ENCODE results near the gene MAP2K1.

MAP2K1 gene

DNA sequence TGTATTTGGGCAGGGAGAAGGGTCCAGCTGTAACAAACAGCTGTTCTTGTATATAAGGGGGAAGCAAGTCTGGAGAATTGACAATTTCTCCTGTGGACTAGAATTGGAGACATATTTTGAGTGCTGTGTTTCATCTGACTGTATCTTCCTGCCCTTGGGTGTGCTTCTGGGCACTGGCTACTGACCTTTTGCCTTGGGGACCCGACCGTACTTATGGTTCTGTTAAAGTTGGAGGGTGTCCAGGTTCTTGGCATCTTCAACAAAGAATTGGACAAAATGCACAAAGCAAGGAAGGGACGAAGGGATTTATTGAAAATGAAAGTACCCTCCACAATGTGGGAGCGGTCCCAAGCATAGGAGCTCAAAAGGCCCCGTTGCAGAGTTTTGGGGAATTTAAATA, 31.0 kb downstream of the MAP2K1 start (continued):
- TF ChIP-seq, protein P1, sequence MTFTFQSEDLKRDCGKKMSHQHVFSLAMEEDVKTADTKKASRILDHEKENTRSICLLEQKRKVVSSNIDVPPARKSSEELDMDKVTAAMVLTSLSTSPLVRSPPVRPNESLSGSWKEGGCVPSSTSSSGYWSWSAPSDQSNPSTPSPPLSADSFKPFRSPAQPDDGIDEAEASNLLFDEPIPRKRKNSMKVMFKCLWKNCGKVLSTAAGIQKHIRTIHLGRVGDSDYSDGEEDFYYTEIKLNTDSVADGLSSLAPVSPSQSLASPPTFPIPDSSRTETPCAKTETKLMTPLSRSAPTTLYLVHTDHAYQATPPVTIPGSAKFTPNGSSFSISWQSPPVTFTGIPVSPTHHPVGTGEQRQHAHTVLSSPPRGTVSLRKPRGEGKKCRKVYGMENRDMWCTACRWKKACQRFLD (tag by site-specific recombination; IDR thresholded peaks at IDR 0.05), result no peak
- no peak for TF ChIP-seq ZNF354C (tag by site-specific recombination; IDR thresholded peaks at IDR 0.05; ENCODE audit: borderline replicate concordance, low read depth)

DNA sequence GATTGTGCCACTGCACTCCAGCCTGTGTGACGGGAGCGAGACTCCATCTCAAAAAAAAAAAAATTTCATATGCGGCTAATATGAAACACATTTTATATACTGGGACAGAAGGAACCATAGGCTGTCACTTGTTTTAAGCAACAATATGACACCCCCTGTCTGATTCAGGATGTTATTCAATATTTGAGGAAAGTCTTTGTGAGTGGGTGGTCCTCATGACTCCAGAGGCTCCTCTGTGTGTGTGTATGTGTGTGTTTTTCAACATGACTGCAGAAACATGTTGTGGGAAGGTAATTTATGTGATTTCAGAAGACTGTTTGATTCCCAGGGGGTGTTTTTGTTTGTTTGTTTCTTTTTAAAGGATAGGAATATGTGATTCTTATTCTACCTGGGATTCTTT, 32.8 kb downstream of the MAP2K1 start:
- CTCF ChIA-PET, result no interaction called here
- no peaks in the 10 kb centered on the region for H3K9me3 ChIP-seq (ENCODE audit: control insufficient read depth, insufficient read depth, low read depth, low read length)
- TF ChIP-seq ZBTB1 (tag by site-specific recombination; IDR thresholded peaks at IDR 0.05), result no peak
- no peak for TF ChIP-seq ZNF555 (tag by site-specific recombination; conservative IDR thresholded peaks at IDR 0.05)
- 0 out of 2 replicates have a peak, but pooled peaks have one; percentile 25 for TF ChIP-seq ZFHX2 (tag by site-specific recombination; conservative IDR thresholded peaks at IDR 0.05)
- no peak overlapping the region for H3K4me3 ChIP-seq (ENCODE audit: low read depth, low read length)
- H3K4me1 ChIP-seq (ENCODE audit: control insufficient read depth, insufficient read depth, low read length), result peaks cover 6% of the 10 kb centered on the region; the same call in 1 of the 2 replicates
- H3K36me3 ChIP-seq (ENCODE audit: control insufficient read depth in 2 of 2, insufficient read depth in 1 of 2, low read length in 2 of 2), result no peaks in the 10 kb centered on the region
- no peak overlapping the region for H3K27ac ChIP-seq (ENCODE audit: extremely low read depth, low read depth, low read length)
- POLR2A ChIA-PET, result no interaction called here

DNA sequence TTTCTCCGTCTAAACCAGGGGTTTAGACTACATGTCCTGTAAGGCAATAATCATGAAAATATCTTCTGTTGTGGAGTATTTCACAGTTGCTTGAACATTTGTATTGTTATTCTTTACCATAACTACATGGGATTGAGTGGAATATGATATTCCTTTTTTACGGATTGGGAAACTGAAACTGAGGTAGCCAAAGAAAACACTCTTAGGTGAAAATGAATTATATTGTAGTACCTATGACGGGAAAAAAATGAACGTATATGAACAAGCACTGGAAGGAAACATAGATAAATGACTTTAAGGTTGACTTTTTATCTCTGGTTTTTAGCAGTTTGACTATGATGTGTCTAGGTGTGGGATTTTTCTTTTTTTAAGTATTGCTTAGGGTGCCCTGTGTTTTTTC, 35.6 kb downstream of the MAP2K1 start:
- ChIA-PET POLR2A (no interaction called here), CTCF (no interaction called here)
- no peak overlapping the region for H3K4me3 ChIP-seq (ENCODE audit: low read depth, low read length)
- no peaks in the 10 kb centered on the region for H3K9me3 ChIP-seq (ENCODE audit: control insufficient read depth, insufficient read depth, low read depth, low read length)
- no peak overlapping the region for H3K27ac ChIP-seq (ENCODE audit: extremely low read depth, low read depth, low read length)
- peaks cover 6% of the 10 kb centered on the region; the same call in 1 of the 2 replicates for H3K4me1 ChIP-seq (ENCODE audit: control insufficient read depth, insufficient read depth, low read length)
- TF ChIP-seq ZNF571 (tag by site-specific recombination; IDR thresholded peaks at IDR 0.05), result no peak
- TF ChIP-seq OSR2 (tag by site-specific recombination; IDR thresholded peaks at IDR 0.05), result peak; percentile 72
- 0 out of 2 replicates have a peak, but pooled peaks have one; percentile 20 for TF ChIP-seq IKZF3 (tag by site-specific recombination; IDR thresholded peaks at IDR 0.05)
- TF ChIP-seq, protein P2, sequence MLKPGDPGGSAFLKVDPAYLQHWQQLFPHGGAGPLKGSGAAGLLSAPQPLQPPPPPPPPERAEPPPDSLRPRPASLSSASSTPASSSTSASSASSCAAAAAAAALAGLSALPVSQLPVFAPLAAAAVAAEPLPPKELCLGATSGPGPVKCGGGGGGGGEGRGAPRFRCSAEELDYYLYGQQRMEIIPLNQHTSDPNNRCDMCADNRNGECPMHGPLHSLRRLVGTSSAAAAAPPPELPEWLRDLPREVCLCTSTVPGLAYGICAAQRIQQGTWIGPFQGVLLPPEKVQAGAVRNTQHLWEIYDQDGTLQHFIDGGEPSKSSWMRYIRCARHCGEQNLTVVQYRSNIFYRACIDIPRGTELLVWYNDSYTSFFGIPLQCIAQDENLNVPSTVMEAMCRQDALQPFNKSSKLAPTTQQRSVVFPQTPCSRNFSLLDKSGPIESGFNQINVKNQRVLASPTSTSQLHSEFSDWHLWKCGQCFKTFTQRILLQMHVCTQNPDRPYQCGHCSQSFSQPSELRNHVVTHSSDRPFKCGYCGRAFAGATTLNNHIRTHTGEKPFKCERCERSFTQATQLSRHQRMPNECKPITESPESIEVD (tag by site-specific recombination; IDR thresholded peaks at IDR 0.05), result peak; percentile 85
- H3K36me3 ChIP-seq (ENCODE audit: control insufficient read depth in 2 of 2, insufficient read depth in 1 of 2, low read length in 2 of 2), result no peaks in the 10 kb centered on the region

DNA sequence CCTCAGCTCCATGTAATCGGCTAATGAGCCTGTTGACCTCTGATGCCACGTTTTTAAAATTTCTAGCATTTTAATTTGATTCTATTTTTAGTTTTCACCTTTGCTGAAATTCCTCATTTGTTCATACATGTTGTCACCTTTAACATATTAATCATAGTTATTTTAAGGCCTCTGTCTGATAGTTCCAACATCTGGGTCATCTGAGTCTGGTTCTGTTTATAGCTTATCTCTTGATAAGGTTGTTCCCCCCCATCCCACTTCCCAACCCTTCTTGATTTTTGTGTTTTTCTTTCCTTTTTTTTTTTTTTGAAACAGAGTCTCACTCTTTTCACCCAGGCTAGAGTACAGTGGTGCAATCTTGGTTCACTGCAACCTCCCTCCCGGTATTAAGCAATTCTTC, 36.4 kb downstream of the MAP2K1 start:
- Histone ChIP-seq H3K4me3 (ENCODE audit: low read depth, low read length) (no peak overlapping the region), H3K36me3 (ENCODE audit: control insufficient read depth in 2 of 2, insufficient read depth in 1 of 2, low read length in 2 of 2) (no peaks in the 10 kb centered on the region), H3K27ac (ENCODE audit: extremely low read depth, low read depth, low read length) (no peak overlapping the region), H3K4me1 (ENCODE audit: control insufficient read depth, insufficient read depth, low read length) (0 out of 2 replicates have a peak, but pooled peaks cover under 1% of the 10 kb centered on the region), H3K9me3 (ENCODE audit: control insufficient read depth, insufficient read depth, low read depth, low read length) (no peaks in the 10 kb centered on the region)
- CTCF ChIA-PET, result interaction anchor here (0.6 kb wide), 1 partner anchor 196 kb away, joined by 4 read pairs; no protein-coding TSS in a partner anchor
- TF ChIP-seq ZNF274 (IDR thresholded peaks at IDR 0.05; ENCODE audit: low read length) (no peak), ZNF274 (tag by site-specific recombination; IDR thresholded peaks at IDR 0.05; ENCODE audit: borderline replicate concordance) (no peak)
- TF ChIP-seq, protein P3, sequence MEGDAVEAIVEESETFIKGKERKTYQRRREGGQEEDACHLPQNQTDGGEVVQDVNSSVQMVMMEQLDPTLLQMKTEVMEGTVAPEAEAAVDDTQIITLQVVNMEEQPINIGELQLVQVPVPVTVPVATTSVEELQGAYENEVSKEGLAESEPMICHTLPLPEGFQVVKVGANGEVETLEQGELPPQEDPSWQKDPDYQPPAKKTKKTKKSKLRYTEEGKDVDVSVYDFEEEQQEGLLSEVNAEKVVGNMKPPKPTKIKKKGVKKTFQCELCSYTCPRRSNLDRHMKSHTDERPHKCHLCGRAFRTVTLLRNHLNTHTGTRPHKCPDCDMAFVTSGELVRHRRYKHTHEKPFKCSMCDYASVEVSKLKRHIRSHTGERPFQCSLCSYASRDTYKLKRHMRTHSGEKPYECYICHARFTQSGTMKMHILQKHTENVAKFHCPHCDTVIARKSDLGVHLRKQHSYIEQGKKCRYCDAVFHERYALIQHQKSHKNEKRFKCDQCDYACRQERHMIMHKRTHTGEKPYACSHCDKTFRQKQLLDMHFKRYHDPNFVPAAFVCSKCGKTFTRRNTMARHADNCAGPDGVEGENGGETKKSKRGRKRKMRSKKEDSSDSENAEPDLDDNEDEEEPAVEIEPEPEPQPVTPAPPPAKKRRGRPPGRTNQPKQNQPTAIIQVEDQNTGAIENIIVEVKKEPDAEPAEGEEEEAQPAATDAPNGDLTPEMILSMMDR (tag by site-specific recombination; IDR thresholded peaks at IDR 0.05), result no peak
- TF ChIP-seq, protein P4, sequence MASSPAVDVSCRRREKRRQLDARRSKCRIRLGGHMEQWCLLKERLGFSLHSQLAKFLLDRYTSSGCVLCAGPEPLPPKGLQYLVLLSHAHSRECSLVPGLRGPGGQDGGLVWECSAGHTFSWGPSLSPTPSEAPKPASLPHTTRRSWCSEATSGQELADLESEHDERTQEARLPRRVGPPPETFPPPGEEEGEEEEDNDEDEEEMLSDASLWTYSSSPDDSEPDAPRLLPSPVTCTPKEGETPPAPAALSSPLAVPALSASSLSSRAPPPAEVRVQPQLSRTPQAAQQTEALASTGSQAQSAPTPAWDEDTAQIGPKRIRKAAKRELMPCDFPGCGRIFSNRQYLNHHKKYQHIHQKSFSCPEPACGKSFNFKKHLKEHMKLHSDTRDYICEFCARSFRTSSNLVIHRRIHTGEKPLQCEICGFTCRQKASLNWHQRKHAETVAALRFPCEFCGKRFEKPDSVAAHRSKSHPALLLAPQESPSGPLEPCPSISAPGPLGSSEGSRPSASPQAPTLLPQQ (tag by site-specific recombination; IDR thresholded peaks at IDR 0.05), result no peak
- TF ChIP-seq, protein P5, sequence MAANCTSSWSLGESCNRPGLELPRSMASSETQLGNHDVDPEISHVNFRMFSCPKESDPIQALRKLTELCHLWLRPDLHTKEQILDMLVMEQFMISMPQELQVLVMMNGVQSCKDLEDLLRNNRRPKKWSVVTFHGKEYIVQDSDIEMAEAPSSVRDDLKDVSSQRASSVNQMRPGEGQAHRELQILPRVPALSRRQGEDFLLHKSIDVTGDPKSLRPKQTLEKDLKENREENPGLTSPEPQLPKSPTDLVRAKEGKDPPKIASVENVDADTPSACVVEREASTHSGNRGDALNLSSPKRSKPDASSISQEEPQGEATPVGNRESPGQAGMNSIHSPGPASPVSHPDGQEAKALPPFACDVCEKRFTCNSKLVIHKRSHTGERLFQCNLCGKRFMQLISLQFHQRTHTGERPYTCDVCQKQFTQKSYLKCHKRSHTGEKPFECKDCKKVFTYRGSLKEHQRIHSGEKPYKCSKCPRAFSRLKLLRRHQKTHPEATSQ (tag by site-specific recombination; IDR thresholded peaks at IDR 0.05), result no peak
- POLR2A ChIA-PET, result no interaction called here
